Measurements from ENCODE around the gene MARCHF2.

The MARCHF2 gene

GRCh38 chr19:8477889-8478288 is 64.8 kb downstream of the MARCHF2 start:
- no peak for DNase-seq (ENCODE audit: low read depth in 2 of 2)

GRCh38 chr19:8478598-8478997 is 65.5 kb downstream of the MARCHF2 start:
- DNase-seq (ENCODE audit: low read depth in 2 of 2), result no peak

GRCh38 chr19:8481201-8481600 is 68.1 kb downstream of the MARCHF2 start:
- no peak for DNase-seq (ENCODE audit: low read depth in 2 of 2)

- no peak for DNase-seq (ENCODE audit: low read depth in 2 of 2)
These were observed 68.5 kb downstream of the MARCHF2 start for GRCh38 chr19:8481616-8482015.

GRCh38 chr19:8482696-8483095 is 69.6 kb downstream of the MARCHF2 start:
- DNase-seq (ENCODE audit: low read depth in 2 of 2), result no peak

GRCh38 chr19:8483165-8483564 is 70.1 kb downstream of the MARCHF2 start:
- DNase-seq (ENCODE audit: low read depth in 2 of 2), result no peak

- no peak for DNase-seq (ENCODE audit: low read depth in 2 of 2)
These were observed 71.3 kb downstream of the MARCHF2 start for GRCh38 chr19:8484331-8484894.

GRCh38 chr19:8485561-8486371 is 72.7 kb downstream of the MARCHF2 start:
- DNase-seq (ENCODE audit: low read depth in 2 of 2), result no peak

- no peak for DNase-seq (ENCODE audit: low read depth in 2 of 2)
These were observed 73.6 kb downstream of the MARCHF2 start for GRCh38 chr19:8486661-8487136.

GRCh38 chr19:8487137-8487851 is 74.2 kb downstream of the MARCHF2 start:
- DNase-seq (ENCODE audit: low read depth in 2 of 2), result peak; percentile 53 to 56

- no peak for DNase-seq (ENCODE audit: low read depth in 2 of 2)
These were observed 75.3 kb downstream of the MARCHF2 start for GRCh38 chr19:8488365-8488764.
